ENCODE measurements around the gene IYD. TPM values are rescaled to one million over a fixed set of nuclear protein-coding genes. Genes with fewer than 3 reads are reported as not detected.

IYD gene
- total RNA-seq, 2 experiments from 2014 or later = not detected

DNA sequence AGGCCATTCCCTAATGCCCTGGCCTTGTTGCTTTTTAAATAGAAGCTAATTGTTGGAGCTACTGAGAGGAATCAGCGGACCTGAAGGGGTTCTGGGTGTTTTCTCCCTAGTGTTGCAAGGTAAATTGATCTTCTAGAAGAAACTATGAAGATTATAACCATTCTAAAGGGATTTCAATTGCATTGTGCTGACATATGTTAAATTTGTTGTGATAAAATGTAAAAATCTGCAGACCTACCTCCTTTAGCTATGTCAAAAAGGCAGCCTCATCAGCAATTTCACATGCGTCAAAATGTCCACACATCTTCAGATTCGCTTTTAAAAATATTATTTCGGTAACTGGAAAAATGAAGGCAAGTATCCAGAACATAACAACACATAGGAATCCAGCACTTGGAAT is 44.4 kb downstream of the IYD start:
- TF ChIP-seq EZH2phosphoT487 (IDR thresholded peaks at IDR 0.05; ENCODE audit: borderline replicate concordance, low read depth, low read length) = no peak
- TF ChIP-seq, protein P1, sequence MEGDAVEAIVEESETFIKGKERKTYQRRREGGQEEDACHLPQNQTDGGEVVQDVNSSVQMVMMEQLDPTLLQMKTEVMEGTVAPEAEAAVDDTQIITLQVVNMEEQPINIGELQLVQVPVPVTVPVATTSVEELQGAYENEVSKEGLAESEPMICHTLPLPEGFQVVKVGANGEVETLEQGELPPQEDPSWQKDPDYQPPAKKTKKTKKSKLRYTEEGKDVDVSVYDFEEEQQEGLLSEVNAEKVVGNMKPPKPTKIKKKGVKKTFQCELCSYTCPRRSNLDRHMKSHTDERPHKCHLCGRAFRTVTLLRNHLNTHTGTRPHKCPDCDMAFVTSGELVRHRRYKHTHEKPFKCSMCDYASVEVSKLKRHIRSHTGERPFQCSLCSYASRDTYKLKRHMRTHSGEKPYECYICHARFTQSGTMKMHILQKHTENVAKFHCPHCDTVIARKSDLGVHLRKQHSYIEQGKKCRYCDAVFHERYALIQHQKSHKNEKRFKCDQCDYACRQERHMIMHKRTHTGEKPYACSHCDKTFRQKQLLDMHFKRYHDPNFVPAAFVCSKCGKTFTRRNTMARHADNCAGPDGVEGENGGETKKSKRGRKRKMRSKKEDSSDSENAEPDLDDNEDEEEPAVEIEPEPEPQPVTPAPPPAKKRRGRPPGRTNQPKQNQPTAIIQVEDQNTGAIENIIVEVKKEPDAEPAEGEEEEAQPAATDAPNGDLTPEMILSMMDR (conservative IDR thresholded peaks at IDR 0.05; ENCODE audit: low read length) = no peak
- H4K20me1 ChIP-seq (ENCODE audit: insufficient read depth, low read length) = no peaks in the 10 kb centered on the region
- no TSS peak for BruUV-seq (replicated peaks)

GRCh38 chr6:150413781-150414281 is 45.0 kb downstream of the IYD start:
- no peak overlapping the region for H3K4me3 ChIP-seq (ENCODE audit: low read depth, low read length, poor library complexity, severe bottlenecking)
- no peak overlapping the region for H3K4me2 ChIP-seq (ENCODE audit: low read length)
- no TSS peak for BruUV-seq (replicated peaks)
- ChIA-PET POLR2A (no interaction called here), CTCF (ENCODE audit: unreplicated experiment) (no interaction called here)
- peaks cover 5% of the 10 kb centered on the region; the same call in 1 of the 2 replicates for H3K9me3 ChIP-seq (ENCODE audit: low read length)
- no peak overlapping the region for H2AFZ ChIP-seq (ENCODE audit: low read length)
- H3K4me1 ChIP-seq (ENCODE audit: insufficient read depth, low read length, poor library complexity, severe bottlenecking) = peaks cover 48% of the 10 kb centered on the region
- no peaks in the 10 kb centered on the region for H3K9me2 ChIP-seq (ENCODE audit: insufficient read depth, low read length)
- H4K20me1 ChIP-seq (ENCODE audit: insufficient read depth, low read length) = no peaks in the 10 kb centered on the region
- intact Hi-C loops (cut with micrococcal nuclease; ENCODE audit: unreplicated experiment) = no loop called here
- no peak overlapping the region for H3K27ac ChIP-seq (ENCODE audit: low read depth, low read length, poor library complexity, severe bottlenecking)
- TF ChIP-seq, protein P1 (conservative IDR thresholded peaks at IDR 0.05; ENCODE audit: low read length) = no peak
- no peak for TF ChIP-seq EZH2phosphoT487 (IDR thresholded peaks at IDR 0.05; ENCODE audit: borderline replicate concordance, low read depth, low read length)
- DNase-seq (ENCODE audit: low spot score) = no peak
- no peaks in the 10 kb centered on the region for H3K79me2 ChIP-seq (ENCODE audit: insufficient read depth, low read depth, low read length)
- no peaks in the 10 kb centered on the region for H3K36me3 ChIP-seq (ENCODE audit: insufficient read depth, low read length)

More for the DNA sequence above, 44.4 kb downstream of the IYD start:
- ChIA-PET CTCF (ENCODE audit: unreplicated experiment) (no interaction called here), POLR2A (no interaction called here)
- no peak for DNase-seq (ENCODE audit: low spot score)
- no peak overlapping the region for H3K4me2 ChIP-seq (ENCODE audit: low read length)
- H3K9me3 ChIP-seq (ENCODE audit: low read length) = peaks cover 5% of the 10 kb centered on the region; the same call in 1 of the 2 replicates
- no peaks in the 10 kb centered on the region for H3K36me3 ChIP-seq (ENCODE audit: insufficient read depth, low read length)
- H3K79me2 ChIP-seq (ENCODE audit: insufficient read depth, low read depth, low read length) = no peaks in the 10 kb centered on the region
- intact Hi-C loops (cut with micrococcal nuclease; ENCODE audit: unreplicated experiment) = no loop called here
- no peaks in the 10 kb centered on the region for H3K9me2 ChIP-seq (ENCODE audit: insufficient read depth, low read length)
- no peak overlapping the region for H3K27ac ChIP-seq (ENCODE audit: low read depth, low read length, poor library complexity, severe bottlenecking)
- peaks cover 46% of the 10 kb centered on the region for H3K4me1 ChIP-seq (ENCODE audit: insufficient read depth, low read length, poor library complexity, severe bottlenecking)
- no peak overlapping the region for H3K4me3 ChIP-seq (ENCODE audit: low read depth, low read length, poor library complexity, severe bottlenecking)
- no peak overlapping the region for H2AFZ ChIP-seq (ENCODE audit: low read length)

DNA sequence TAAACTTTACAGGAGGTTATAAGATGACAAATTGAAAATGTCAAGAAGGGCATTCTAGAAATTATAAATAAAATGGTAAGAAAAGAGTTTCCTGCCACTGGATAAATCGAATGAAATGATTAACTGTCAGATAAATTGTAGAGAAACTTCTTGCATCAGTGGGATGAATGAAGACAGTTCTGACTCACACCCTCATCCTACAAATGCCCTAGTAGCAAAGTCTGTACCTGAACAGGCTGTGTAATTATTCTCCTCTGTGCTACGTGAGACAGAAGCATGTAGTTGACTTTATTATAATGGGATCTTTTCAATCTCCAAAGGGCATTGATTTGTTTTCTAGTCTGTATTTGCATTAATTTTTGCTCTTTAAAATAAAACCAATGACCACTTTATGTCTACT is 47.3 kb downstream of the IYD start:
- TF ChIP-seq EZH2phosphoT487 (IDR thresholded peaks at IDR 0.05; ENCODE audit: borderline replicate concordance, low read depth, low read length) = no peak
- TF ChIP-seq, protein P1 (conservative IDR thresholded peaks at IDR 0.05; ENCODE audit: low read length) = no peak
- no peaks in the 10 kb centered on the region for H3K79me2 ChIP-seq (ENCODE audit: insufficient read depth, low read depth, low read length)
- H3K9me2 ChIP-seq (ENCODE audit: insufficient read depth, low read length) = no peaks in the 10 kb centered on the region
- H3K4me3 ChIP-seq (ENCODE audit: low read depth, low read length, poor library complexity, severe bottlenecking) = no peak overlapping the region
- intact Hi-C loops (cut with micrococcal nuclease; ENCODE audit: unreplicated experiment) = loop anchor here (5.0 kb wide), 1 partner anchor 271 kb away; no protein-coding TSS in a partner anchor
- no peak overlapping the region for H3K4me2 ChIP-seq (ENCODE audit: low read length)
- no peak overlapping the region for H3K27ac ChIP-seq (ENCODE audit: low read depth, low read length, poor library complexity, severe bottlenecking)
- peaks cover 17% of the 10 kb centered on the region; the same call in 1 of the 2 replicates for H3K9me3 ChIP-seq (ENCODE audit: low read length)
- no TSS peak for BruUV-seq (replicated peaks)
- ChIA-PET CTCF (ENCODE audit: unreplicated experiment) (no interaction called here), POLR2A (interaction anchor here (0.6 kb wide), 2 partner anchors 299 to 716 kb away, joined by 3 read pairs; no protein-coding TSS in a partner anchor)
- H2AFZ ChIP-seq (ENCODE audit: low read length) = no peak overlapping the region
- no peaks in the 10 kb centered on the region for H4K20me1 ChIP-seq (ENCODE audit: insufficient read depth, low read length)
- no peak for DNase-seq (ENCODE audit: low spot score)
- peaks cover 25% of the 10 kb centered on the region for H3K4me1 ChIP-seq (ENCODE audit: insufficient read depth, low read length, poor library complexity, severe bottlenecking)
- no peaks in the 10 kb centered on the region for H3K36me3 ChIP-seq (ENCODE audit: insufficient read depth, low read length)

All from OCI-LY7 (cell line).